GM12875 (cell line): Measurements from ENCODE around the gene ENTR1.

Experiments used
- H3K4me3 ChIP-seq: one replicate; pipeline ENCODE4 v1.5.1; 2011; ENCODE audit warnings: low read depth, low read length, control low read depth
- TF ChIP-seq, protein P1 (sequence below): IDR thresholded peaks from 2 replicates; pipeline ENCODE4 v1.5.1; 2011; ENCODE audit warnings: low read depth, mild to moderate bottlenecking, control low read depth, inconsistent platforms, low read length, moderate library complexity, borderline replicate concordance; ENCODE audit not compliant: insufficient read depth

ENTR1 gene

DNA sequence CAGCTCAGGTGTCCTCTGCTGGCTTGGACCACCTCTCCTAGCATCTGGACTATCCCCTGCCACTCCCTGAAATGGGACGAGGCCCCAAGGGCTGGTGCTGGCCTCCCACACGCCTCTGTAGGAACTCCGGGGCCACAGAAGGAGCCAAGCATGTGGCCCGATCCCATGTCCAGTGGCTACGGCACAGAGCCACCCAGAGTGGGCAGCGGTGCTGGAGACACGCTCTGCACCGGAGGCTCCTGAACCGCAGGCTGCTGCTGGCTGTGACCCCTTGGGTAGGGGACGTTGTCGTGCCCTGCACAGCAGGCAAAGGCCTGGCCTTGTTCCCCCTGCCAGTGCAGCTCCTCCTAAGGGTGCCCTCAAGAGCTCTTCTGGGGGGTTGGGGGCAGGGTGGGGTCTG lies 30.5 kb downstream of the ENTR1 start:
- TF ChIP-seq, protein P1, sequence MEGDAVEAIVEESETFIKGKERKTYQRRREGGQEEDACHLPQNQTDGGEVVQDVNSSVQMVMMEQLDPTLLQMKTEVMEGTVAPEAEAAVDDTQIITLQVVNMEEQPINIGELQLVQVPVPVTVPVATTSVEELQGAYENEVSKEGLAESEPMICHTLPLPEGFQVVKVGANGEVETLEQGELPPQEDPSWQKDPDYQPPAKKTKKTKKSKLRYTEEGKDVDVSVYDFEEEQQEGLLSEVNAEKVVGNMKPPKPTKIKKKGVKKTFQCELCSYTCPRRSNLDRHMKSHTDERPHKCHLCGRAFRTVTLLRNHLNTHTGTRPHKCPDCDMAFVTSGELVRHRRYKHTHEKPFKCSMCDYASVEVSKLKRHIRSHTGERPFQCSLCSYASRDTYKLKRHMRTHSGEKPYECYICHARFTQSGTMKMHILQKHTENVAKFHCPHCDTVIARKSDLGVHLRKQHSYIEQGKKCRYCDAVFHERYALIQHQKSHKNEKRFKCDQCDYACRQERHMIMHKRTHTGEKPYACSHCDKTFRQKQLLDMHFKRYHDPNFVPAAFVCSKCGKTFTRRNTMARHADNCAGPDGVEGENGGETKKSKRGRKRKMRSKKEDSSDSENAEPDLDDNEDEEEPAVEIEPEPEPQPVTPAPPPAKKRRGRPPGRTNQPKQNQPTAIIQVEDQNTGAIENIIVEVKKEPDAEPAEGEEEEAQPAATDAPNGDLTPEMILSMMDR, result no peak
- H3K4me3 ChIP-seq, result no peak overlapping the region

DNA sequence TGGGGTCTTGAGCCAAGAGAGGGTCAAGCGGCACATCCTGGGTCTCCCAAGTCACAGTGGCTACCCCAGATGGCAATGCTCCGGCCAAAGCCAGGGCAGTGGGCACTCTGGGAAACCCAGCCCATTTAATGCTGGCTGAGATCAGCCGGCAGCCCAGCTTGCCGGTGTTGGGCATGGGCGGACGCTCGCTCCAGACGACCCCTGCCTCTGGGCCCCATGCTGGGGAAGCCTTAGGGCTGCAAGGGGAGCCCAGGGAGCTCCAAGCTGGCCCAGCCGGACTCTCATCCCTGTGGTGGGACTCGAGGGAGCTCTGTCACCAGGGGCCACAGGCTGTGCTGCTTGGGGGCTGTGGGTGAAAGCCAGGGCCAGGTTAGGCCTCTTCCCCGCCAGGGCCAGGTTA lies 31.0 kb downstream of the ENTR1 start:
- TF ChIP-seq, protein P1, result no peak

DNA sequence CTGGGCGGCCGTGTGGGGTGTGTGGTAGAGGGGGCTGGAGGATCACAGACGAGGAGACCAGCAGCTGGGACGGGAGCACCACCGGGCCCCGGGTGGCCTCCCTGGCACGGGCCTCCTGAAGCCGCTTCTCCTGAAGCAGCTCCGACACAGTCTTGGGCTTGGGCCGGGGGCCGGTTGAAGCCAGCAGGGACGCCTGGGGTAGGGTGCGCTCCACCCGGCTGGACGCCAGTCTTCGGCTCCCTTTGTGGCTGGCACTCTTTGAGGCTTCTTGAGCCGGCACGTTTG lies 31.5 kb downstream of the ENTR1 start:
- TF ChIP-seq, protein P1, result no peak

More for the DNA sequence above, 31.0 kb downstream of the ENTR1 start:
- no peak overlapping the region for H3K4me3 ChIP-seq

DNA sequence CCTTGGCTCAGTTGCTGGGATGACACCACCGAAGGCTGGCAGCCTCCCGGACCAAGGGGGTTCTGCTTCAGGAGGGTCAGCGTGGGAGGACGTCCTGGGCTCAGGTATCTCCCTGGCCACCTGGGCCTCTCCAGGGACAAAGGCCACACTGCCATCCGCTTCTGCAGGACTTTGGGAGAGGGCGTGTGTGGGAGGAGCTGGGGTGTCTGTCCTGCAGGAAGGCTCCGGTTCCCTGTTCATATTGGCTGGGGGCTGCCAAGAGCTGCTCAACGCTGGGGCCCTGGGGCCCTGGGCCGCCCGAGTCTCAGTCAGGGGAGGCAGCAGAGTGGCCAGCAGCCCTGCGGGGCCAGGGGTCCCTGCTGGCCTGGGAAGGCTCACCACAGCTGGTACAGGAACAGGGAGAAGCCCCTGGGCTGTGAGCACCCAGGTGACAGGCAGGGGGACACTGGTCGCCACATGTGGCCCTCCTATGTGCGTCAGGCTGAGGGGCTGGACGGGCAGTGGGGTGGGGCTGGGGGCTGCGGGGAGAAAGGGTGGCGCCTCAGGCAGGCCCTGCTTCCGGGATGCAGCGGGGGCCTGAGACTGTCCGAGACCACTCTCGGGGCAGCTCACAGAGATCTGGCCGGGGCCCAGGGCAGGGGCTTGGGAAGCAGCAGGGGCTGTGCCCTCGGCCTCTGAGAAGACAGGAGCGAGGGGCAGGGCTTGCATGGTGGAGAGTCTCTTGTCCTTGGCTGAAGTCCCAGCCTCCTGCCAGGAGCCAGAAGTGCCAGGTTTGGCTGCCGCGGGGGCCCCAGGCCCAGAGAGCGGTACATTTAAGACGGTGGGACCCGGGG lies 32.0 kb downstream of the ENTR1 start:
- H3K4me3 ChIP-seq, result no peak overlapping the region
- TF ChIP-seq, protein P1, result no peak

More for the DNA sequence above, 31.5 kb downstream of the ENTR1 start:
- no peak overlapping the region for H3K4me3 ChIP-seq

DNA sequence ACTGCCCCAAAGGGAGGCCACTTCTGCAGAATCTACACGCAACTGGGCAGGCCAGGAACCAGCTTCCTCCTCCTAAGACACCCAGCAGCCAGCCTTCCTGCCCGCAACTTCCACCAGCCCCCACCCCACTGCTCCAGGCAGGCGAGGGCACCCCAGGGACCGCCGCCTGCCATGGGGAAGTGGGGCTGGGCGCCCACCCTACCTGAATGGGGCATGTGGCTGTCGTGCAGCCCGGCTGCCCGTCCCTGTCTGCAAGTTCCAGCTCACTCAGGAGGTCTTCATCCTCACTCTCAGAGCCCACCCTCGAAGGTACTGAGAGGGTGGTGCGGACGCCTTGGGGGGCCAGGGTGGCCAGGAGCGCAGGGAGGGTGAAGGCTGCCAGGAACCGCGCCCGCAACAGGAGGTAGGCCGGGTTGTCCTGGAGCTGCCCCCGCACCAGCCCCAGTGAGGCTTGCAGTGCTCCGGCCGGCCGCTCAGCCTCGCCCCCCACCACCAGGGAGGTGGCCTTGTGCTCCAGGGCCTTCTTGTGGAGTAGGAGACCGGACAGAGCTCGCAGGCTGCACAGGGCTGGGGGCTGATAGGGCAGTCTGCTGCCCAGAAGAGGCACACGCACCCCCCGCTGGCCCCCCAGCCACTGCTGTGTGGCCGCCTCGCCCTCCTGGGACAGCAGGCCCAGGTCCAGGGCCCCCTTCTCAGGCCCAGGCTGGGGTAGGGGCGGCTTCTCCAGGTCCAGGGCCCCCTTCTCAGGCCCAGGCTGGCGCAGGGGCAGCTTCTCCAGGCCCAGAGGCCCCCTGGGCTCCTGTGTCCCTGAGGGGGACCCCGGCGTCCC lies 32.9 kb downstream of the ENTR1 start:
- TF ChIP-seq, protein P1, result no peak

DNA sequence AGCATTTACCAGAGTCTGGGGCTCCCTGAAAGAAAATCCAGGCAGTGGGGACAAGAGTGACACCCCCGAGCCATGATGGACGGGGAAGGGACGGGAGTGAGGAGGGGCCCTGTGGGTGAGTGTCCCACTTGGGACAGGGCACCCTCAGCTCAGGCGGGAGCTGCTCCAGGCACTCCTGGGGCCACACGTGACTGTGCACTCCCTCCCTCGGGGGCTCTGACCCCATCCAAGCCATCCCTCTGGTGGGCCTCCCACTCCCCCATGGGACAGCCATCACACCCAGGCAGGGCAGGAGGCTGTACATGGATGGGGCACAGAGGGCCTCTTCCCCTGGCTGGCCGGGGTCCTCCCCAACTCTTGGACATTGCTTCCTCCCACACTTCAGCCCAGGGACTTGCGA lies 34.0 kb downstream of the ENTR1 start:
- H3K4me3 ChIP-seq, result no peak overlapping the region
- TF ChIP-seq, protein P1, result no peak

More for the DNA sequence above, 32.9 kb downstream of the ENTR1 start:
- H3K4me3 ChIP-seq, result no peak overlapping the region
